HG03280 (cell line): Measurements from ENCODE around the gene RARA.

Experiments used
- ATAC-seq: cut with Tn5 transposase; IDR thresholded peaks from one replicate; pipeline ENCODE4 v1.9.1; 2021; ENCODE audit warnings: mild to moderate bottlenecking, moderate library complexity; ENCODE audit not compliant: unreplicated experiment

The RARA gene

GRCh38 chr17:40309031-40309948 is at the start of gene RARA:
TSS of gene RARA (plus strand) at chr17:40309180. CDS start at chr17:40331219, 22,039 bp downstream.
- no peak for ATAC-seq

- ATAC-seq, result no peak
These were observed 49.5 kb upstream of the RARA start for GRCh38 chr17:40259505-40259904.

- ATAC-seq, result no peak
These were observed 48.5 kb upstream of the RARA start for GRCh38 chr17:40260528-40260927.

GRCh38 chr17:40264458-40265185 is 44.4 kb upstream of the RARA start:
- no peak for ATAC-seq

GRCh38 chr17:40265337-40265736 is 43.6 kb upstream of the RARA start:
- ATAC-seq, result no peak

GRCh38 chr17:40266882-40267281 is 42.1 kb upstream of the RARA start:
- ATAC-seq, result no peak

- ATAC-seq, result no peak
These were observed 40.8 kb upstream of the RARA start for GRCh38 chr17:40268141-40268712.

- no peak for ATAC-seq
These were observed 30.6 kb upstream of the RARA start for GRCh38 chr17:40278414-40278813.

- ATAC-seq, result no peak
These were observed 29.6 kb upstream of the RARA start for GRCh38 chr17:40279402-40279801.

- ATAC-seq, result no peak
These were observed 27.3 kb upstream of the RARA start for GRCh38 chr17:40281663-40282062.

- ATAC-seq, result no peak
These were observed 25.3 kb upstream of the RARA start for GRCh38 chr17:40283662-40284061.

- ATAC-seq, result no peak
These were observed 24.8 kb upstream of the RARA start for GRCh38 chr17:40284085-40284713.

- ATAC-seq, result no peak
These were observed 22.5 kb upstream of the RARA start for GRCh38 chr17:40286473-40286872.

GRCh38 chr17:40287159-40287493 is 21.9 kb upstream of the RARA start:
- no peak for ATAC-seq

GRCh38 chr17:40287494-40288369 is 21.2 kb upstream of the RARA start, which contains the start of gene CDC6:
TSS of gene CDC6 (plus strand) at chr17:40287879. CDS start at chr17:40289421, 1,542 bp downstream.
- peak; percentile 92 for ATAC-seq

- ATAC-seq, result no peak
These were observed 18.2 kb upstream of the RARA start for GRCh38 chr17:40290629-40291280.

- no peak for ATAC-seq
These were observed 17.7 kb upstream of the RARA start for GRCh38 chr17:40291281-40291664.

- ATAC-seq, result no peak
These were observed 15.6 kb upstream of the RARA start for GRCh38 chr17:40293363-40293762.

GRCh38 chr17:40295488-40296436 is 13.2 kb upstream of the RARA start:
- ATAC-seq, result no peak
